Activated CD4-positive, alpha-beta T cell treated with anti-CD3 and anti-CD28 coated beads, Interleukin-2, amount 10 ng/mL, durations not matched to agents 24 days and 14 days (primary cell): ENCODE results near the gene NALCN. TPM values are rescaled to one million over a fixed set of nuclear protein-coding genes. Genes with fewer than 3 reads are reported as not detected.
"Not testable (repeated sequence)": the region's sequence is repeated elsewhere in the genome, so short reads cannot be mapped to it uniquely, and the experiment has no call there.

ENCODE experiments used
- DNase-seq: peaks from one replicate; pipeline ENCODE4 v3.0.0; 2022
- H3K27ac Mint-ChIP-seq: one replicate; pipeline ENCODE4 v1.8.0; 2022; ENCODE audit warnings: mild to moderate bottlenecking, mixed read lengths
- H3K27me3 Mint-ChIP-seq: one replicate; pipeline ENCODE4 v1.8.0; 2022; ENCODE audit warnings: mixed read lengths
- H3K36me3 Mint-ChIP-seq: one replicate; pipeline ENCODE4 v1.8.0; 2022; ENCODE audit warnings: low read depth, mild to moderate bottlenecking, mixed read lengths
- H3K4me1 Mint-ChIP-seq: one replicate; pipeline ENCODE4 v1.8.0; 2021; ENCODE audit warnings: mixed read lengths
- H3K4me3 Mint-ChIP-seq: one replicate; pipeline ENCODE4 v1.8.0; 2022; ENCODE audit warnings: mild to moderate bottlenecking, moderate library complexity, mixed read lengths
- H3K9me3 Mint-ChIP-seq: one replicate; pipeline ENCODE4 v1.8.0; 2021; ENCODE audit warnings: mixed read lengths
- intact Hi-C: fragments of 100-400 bp; cut with micrococcal nuclease; formaldehyde crosslinking; loops from one replicate; pipeline ENCODE4 v1.15.1; 2023
- total RNA-seq: library from RNA; stranded (reverse); gene quantifications from 2 replicates; pipeline ENCODE4 v1.2.3, GENCODE V29; 2022

NALCN gene
- total RNA-seq, 1 donor from 2014 or later: not detected

- no peak overlapping the region for H3K27ac Mint-ChIP-seq
- H3K36me3 Mint-ChIP-seq: no peaks in the 10 kb centered on the region
- DNase-seq: no peak
- no peaks in the 10 kb centered on the region for H3K4me1 Mint-ChIP-seq
- H3K9me3 Mint-ChIP-seq: no peaks in the 10 kb centered on the region
- H3K4me3 Mint-ChIP-seq: no peak overlapping the region
- intact Hi-C loops: no loop called here
- H3K27me3 Mint-ChIP-seq: no peaks in the 10 kb centered on the region
Measured at GRCh38 chr13:101341464-101341863, 74.8 kb downstream of the NALCN start.

- no peak overlapping the region for H3K27ac Mint-ChIP-seq
- DNase-seq: no peak
- no peaks in the 10 kb centered on the region for H3K36me3 Mint-ChIP-seq
- H3K4me1 Mint-ChIP-seq: no peaks in the 10 kb centered on the region
- no peaks in the 10 kb centered on the region for H3K9me3 Mint-ChIP-seq
- intact Hi-C loops: no loop called here
- no peak overlapping the region for H3K4me3 Mint-ChIP-seq
- no peaks in the 10 kb centered on the region for H3K27me3 Mint-ChIP-seq
Measured at GRCh38 chr13:101339202-101339601, 77.1 kb downstream of the NALCN start.

DNA sequence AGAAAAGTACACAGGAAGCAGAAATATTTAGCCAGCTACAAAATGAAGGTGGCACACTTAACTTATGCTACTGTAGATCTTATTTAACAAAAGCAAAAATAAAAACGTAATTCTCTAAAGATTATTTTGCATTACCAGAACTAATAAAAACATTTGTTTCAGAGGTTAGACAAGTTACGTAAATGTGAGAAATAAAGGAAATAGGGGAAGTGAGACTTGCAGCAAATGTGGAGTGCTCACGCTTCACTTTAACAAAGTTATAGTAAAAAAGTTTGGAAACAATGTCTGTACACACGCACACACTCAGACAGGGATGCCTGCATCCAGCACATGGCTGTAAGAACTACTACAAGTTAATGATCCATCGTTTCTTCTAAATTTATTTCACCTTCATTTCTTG is 83.7 kb downstream of the NALCN start:
- no peak for DNase-seq
- Mint-ChIP-seq H3K9me3 (no peaks in the 10 kb centered on the region), H3K27ac (no peak overlapping the region), H3K27me3 (no peaks in the 10 kb centered on the region), H3K4me1 (no peaks in the 10 kb centered on the region), H3K4me3 (no peak overlapping the region), H3K36me3 (no peaks in the 10 kb centered on the region)
- intact Hi-C loops: no loop called here

DNA sequence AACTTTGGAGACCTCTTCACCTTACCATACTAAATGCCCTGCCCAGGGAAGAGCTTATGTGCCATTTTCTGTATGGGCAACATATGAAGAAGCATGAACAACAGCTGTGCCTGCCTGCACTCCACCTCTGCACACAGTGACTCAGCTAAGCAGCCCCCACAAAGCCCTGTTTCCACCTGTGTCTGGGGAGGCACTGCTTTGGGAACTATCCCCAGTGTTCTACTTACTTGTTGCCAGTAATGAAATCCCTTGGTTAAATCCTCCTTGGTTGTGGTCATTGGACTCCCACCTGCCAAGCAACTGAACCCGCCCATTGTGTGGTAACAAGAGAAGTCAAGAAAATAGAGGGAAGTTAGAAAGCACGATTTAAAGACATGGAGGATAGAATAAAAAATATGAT is 84.6 kb downstream of the NALCN start:
- H3K27me3 Mint-ChIP-seq: no peaks in the 10 kb centered on the region

GRCh38 chr13:101327871-101328270 is 88.4 kb downstream of the NALCN start:
- no peaks in the 10 kb centered on the region for H3K27me3 Mint-ChIP-seq
- intact Hi-C loops: no loop called here
- no peaks in the 10 kb centered on the region for H3K4me1 Mint-ChIP-seq
- no peaks in the 10 kb centered on the region for H3K36me3 Mint-ChIP-seq
- no peak overlapping the region for H3K4me3 Mint-ChIP-seq
- DNase-seq: no peak
- H3K9me3 Mint-ChIP-seq: no peaks in the 10 kb centered on the region
- no peak overlapping the region for H3K27ac Mint-ChIP-seq

More for the DNA sequence above, 84.6 kb downstream of the NALCN start:
- intact Hi-C loops: no loop called here
- Mint-ChIP-seq H3K4me1 (no peaks in the 10 kb centered on the region), H3K27ac (no peak overlapping the region), H3K4me3 (no peak overlapping the region), H3K9me3 (no peaks in the 10 kb centered on the region), H3K36me3 (no peaks in the 10 kb centered on the region)
- DNase-seq: no peak

- no peaks in the 10 kb centered on the region for H3K36me3 Mint-ChIP-seq
- no peaks in the 10 kb centered on the region for H3K27me3 Mint-ChIP-seq
- H3K27ac Mint-ChIP-seq: no peak overlapping the region
- DNase-seq: no peak
- no peaks in the 10 kb centered on the region for H3K9me3 Mint-ChIP-seq
- no peak overlapping the region for H3K4me3 Mint-ChIP-seq
- intact Hi-C loops: no loop called here
- no peaks in the 10 kb centered on the region for H3K4me1 Mint-ChIP-seq
Measured at GRCh38 chr13:101326710-101327109, 89.6 kb downstream of the NALCN start.

DNA sequence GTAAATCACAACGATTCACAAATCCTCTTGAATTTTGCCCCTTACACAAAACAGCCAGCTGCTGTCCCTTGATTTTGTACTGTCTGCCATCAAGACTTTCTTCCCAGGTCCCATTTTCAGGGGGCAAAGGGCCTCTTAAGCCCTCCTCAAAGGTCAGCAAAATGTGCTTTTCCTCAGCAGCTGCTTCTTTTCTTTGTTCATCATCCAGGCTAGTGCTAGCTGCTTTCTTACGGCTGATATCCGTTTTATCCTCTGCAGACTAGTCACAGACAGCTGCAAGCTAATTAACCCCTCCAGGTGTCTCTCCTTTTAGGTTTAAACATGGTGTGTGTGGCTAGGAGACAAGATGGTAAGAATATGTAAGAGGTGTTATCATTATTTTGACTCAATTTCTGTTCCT is 90.9 kb downstream of the NALCN start:
- DNase-seq: no peak
- Mint-ChIP-seq H3K27ac (no peak overlapping the region), H3K4me3 (no peak overlapping the region), H3K36me3 (no peaks in the 10 kb centered on the region), H3K4me1 (no peaks in the 10 kb centered on the region), H3K27me3 (no peaks in the 10 kb centered on the region), H3K9me3 (no peaks in the 10 kb centered on the region)
- intact Hi-C loops: no loop called here

GRCh38 chr13:101323601-101324000 is 92.7 kb downstream of the NALCN start:
- Mint-ChIP-seq H3K27me3 (no peaks in the 10 kb centered on the region), H3K4me3 (no peak overlapping the region), H3K4me1 (no peaks in the 10 kb centered on the region), H3K27ac (no peak overlapping the region), H3K36me3 (no peaks in the 10 kb centered on the region), H3K9me3 (no peaks in the 10 kb centered on the region)
- intact Hi-C loops: no loop called here
- DNase-seq: no peak

- no peaks in the 10 kb centered on the region for H3K36me3 Mint-ChIP-seq
Measured at GRCh38 chr13:101317986-101318523, 98.3 kb downstream of the NALCN start.

GRCh38 chr13:101313479-101313878 is 102.8 kb downstream of the NALCN start:
- H3K4me1 Mint-ChIP-seq, H3K36me3 Mint-ChIP-seq, H3K27ac Mint-ChIP-seq, H3K27me3 Mint-ChIP-seq, H3K4me3 Mint-ChIP-seq, intact Hi-C loops, H3K9me3 Mint-ChIP-seq, DNase-seq: not testable (repeated sequence)

More at GRCh38 chr13:101317986-101318523, 98.3 kb downstream of the NALCN start:
- Mint-ChIP-seq H3K4me3 (no peak overlapping the region), H3K27ac (no peak overlapping the region), H3K27me3 (no peaks in the 10 kb centered on the region), H3K9me3 (no peaks in the 10 kb centered on the region), H3K4me1 (no peaks in the 10 kb centered on the region)
- no peak for DNase-seq
- intact Hi-C loops: no loop called here

- H3K27me3 Mint-ChIP-seq: no peaks in the 10 kb centered on the region
- H3K4me1 Mint-ChIP-seq: no peaks in the 10 kb centered on the region
- H3K27ac Mint-ChIP-seq: no peak overlapping the region
- H3K9me3 Mint-ChIP-seq: no peaks in the 10 kb centered on the region
- no peak overlapping the region for H3K4me3 Mint-ChIP-seq
- DNase-seq: no peak
- intact Hi-C loops: no loop called here
- no peaks in the 10 kb centered on the region for H3K36me3 Mint-ChIP-seq
Measured at GRCh38 chr13:101309014-101309619, 107.2 kb downstream of the NALCN start.

- H3K9me3 Mint-ChIP-seq: no peaks in the 10 kb centered on the region
- no peak for DNase-seq
- no peaks in the 10 kb centered on the region for H3K4me1 Mint-ChIP-seq
- H3K27ac Mint-ChIP-seq: no peak overlapping the region
- no peaks in the 10 kb centered on the region for H3K27me3 Mint-ChIP-seq
- H3K36me3 Mint-ChIP-seq: no peaks in the 10 kb centered on the region
- no peak overlapping the region for H3K4me3 Mint-ChIP-seq
- intact Hi-C loops: no loop called here
Measured at GRCh38 chr13:101308247-101309013, 107.9 kb downstream of the NALCN start.

DNA sequence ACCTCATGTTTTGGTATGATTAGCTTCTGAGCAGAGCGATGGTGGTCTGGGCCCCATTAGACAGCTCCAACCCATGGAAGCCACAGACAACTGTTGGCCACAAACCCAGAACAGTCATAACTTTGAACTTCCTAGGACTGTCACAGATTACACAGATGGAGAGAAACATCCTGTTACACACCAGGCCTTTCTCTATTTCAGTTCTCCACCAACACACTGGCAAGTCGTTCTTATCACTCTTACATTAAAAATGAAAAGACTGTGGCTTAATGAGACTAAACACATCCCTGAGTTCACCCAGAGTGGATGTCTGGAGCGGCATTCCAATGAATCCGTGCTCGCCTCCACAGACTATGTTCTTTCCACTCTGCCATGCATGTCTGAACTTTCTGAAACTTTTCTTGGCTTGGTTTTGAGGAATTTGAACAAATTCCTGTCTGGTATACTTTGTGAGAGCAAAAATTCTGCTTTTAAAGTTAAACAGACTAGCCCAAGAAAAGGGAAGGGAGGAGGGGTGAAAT is 109.1 kb downstream of the NALCN start:
- Mint-ChIP-seq H3K9me3 (no peaks in the 10 kb centered on the region), H3K4me1 (no peaks in the 10 kb centered on the region), H3K4me3 (no peak overlapping the region), H3K27me3 (no peaks in the 10 kb centered on the region), H3K36me3 (no peaks in the 10 kb centered on the region), H3K27ac (no peak overlapping the region)
- intact Hi-C loops: no loop called here
- no peak for DNase-seq

DNA sequence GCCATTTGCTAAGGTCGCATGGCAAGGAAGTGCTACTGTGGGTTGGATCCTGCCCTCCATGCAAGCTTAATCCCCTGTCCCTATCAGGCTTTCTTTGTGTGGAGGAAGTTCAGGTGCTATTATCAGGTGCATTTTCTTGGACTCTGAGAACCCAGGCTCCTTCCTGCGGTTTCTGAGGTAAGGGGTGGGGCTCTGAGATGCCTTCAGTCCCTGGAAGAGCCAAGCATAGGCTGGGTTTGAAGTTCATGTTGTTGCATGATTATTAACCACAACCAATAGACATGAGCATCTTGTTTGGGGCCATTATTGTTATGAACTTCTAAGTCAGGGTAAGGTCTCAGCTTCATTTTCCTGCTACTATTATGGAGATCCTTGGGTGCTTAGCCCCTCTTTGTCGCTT is 109.5 kb downstream of the NALCN start:
- H3K27ac Mint-ChIP-seq: no peak overlapping the region
- no peaks in the 10 kb centered on the region for H3K4me1 Mint-ChIP-seq
- DNase-seq: no peak
- no peaks in the 10 kb centered on the region for H3K9me3 Mint-ChIP-seq
- no peaks in the 10 kb centered on the region for H3K27me3 Mint-ChIP-seq
- no peaks in the 10 kb centered on the region for H3K36me3 Mint-ChIP-seq
- no peak overlapping the region for H3K4me3 Mint-ChIP-seq
- intact Hi-C loops: no loop called here
